ENCODE measurements around the gene PLOD2. TPM values are rescaled to one million over a fixed set of nuclear protein-coding genes. Genes with fewer than 3 reads are reported as not detected.
"Not testable (repeated sequence)": the region's sequence is repeated elsewhere in the genome, so short reads cannot be mapped to it uniquely, and the experiment has no call there.

Gene PLOD2
- total RNA-seq, 4 donors from 2014 or later = 4.4 to 11.6 (median 10.1) TPM

DNA sequence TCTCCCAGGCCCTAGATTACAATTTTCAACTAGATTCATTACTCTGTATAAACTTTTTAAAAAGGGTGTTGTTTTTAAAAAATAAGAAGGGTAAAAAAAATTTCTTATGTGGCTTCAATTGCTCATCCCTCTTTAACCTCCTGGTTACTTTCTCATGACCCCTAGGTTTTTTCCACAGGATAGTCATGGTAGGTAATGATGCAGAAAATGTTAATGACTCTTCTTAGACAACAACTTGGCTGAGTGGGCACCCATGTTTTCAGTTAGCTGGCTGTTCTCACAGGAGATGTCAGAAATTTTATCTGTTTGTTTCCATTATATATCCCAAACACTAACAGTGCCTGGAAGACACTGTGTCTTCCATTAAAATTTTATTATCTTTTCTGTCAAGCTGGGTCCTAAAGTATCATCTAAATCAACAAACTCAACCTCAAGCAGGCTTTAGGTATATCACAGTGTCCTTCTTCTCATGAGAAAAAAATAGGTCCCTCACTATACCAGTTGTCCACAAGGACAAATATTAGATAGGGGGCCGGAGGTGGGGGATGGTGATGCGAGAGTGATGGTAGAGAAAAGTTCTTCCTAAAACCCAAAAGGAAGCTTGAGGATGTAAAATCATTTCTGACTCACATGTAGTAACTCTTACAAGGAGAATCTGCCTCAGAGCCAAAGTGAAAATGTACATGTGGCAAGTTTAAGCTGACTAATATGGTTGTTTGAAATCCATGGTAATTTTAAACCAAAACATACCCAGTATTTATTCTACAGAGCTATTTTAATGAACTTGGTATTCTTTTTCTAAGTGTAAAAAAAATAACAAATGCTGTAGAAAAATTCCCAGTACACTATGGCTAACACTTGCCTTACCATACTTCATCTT is 43.3 kb downstream of the PLOD2 start:
- TF ChIP-seq CTCF (IDR thresholded peaks at IDR 0.05) (no peak), POLR2A (IDR thresholded peaks at IDR 0.05) (no peak)
- intact Hi-C loops (cut with DNase I; ENCODE audit: low total_unique reads) = no loop called here
- H3K4me3 ChIP-seq (ENCODE audit: low read depth, poor library complexity, severe bottlenecking) = no peak overlapping the region
- 97% methylated on average over 2 of the region's 2 CpGs for WGBS, 2 donors
- no peak for DNase-seq (ENCODE audit: low spot score in 2 of 2)

- WGBS, 2 donors = 85 to 92% methylated on average over 1 of the region's 1 CpG
Observed at GRCh38 chr3:146115619-146116018, 45.4 kb downstream of the PLOD2 start.

GRCh38 chr3:146113804-146114203 is 47.2 kb downstream of the PLOD2 start:
- DNase-seq (ENCODE audit: low spot score in 2 of 2); intact Hi-C loops (cut with DNase I; ENCODE audit: low total_unique reads); H3K4me3 ChIP-seq (ENCODE audit: low read depth, poor library complexity, severe bottlenecking): not testable (repeated sequence)
- WGBS, 2 donors = 88 to 93% methylated on average over 12 of the region's 12 CpGs

More at GRCh38 chr3:146115619-146116018, 45.4 kb downstream of the PLOD2 start:
- no peak overlapping the region for H3K4me3 ChIP-seq (ENCODE audit: low read depth, poor library complexity, severe bottlenecking)
- DNase-seq (ENCODE audit: low spot score in 2 of 2) = no peak
- TF ChIP-seq POLR2A (IDR thresholded peaks at IDR 0.05) (no peak), CTCF (IDR thresholded peaks at IDR 0.05) (no peak)
- intact Hi-C loops (cut with DNase I; ENCODE audit: low total_unique reads) = no loop called here

DNA sequence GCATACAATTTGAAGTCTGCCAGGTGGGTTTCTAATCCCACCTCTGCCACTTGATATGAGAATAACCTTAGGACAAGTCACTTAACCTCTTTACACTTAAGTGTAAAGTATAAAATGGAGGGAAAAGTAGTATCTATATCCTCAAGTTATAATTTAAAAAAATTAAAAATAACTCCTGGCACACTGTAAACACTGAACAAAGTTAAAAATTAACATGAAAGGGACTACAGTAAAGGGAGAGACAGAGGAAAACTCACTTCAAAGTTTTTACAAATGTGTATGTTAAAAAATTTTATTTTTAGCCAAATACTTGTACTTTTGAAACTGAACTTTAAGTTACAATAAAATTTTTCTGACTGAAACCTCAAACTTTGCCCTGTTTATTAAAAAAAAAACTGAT is 49.6 kb downstream of the PLOD2 start:
- TF ChIP-seq CTCF (IDR thresholded peaks at IDR 0.05) (no peak), POLR2A (IDR thresholded peaks at IDR 0.05) (no peak)
- no peak for DNase-seq (ENCODE audit: low spot score in 2 of 2)
- no peak overlapping the region for H3K4me3 ChIP-seq (ENCODE audit: low read depth, poor library complexity, severe bottlenecking)
- intact Hi-C loops (cut with DNase I; ENCODE audit: low total_unique reads) = no loop called here

- WGBS, 2 donors = 89 to 95% methylated on average over 1 of the region's 1 CpG
- no peak for DNase-seq (ENCODE audit: low spot score in 2 of 2)
- TF ChIP-seq CTCF (IDR thresholded peaks at IDR 0.05) = no peak
- TF ChIP-seq POLR2A (IDR thresholded peaks at IDR 0.05) = no peak
- no peak overlapping the region for H3K4me3 ChIP-seq (ENCODE audit: low read depth, poor library complexity, severe bottlenecking)
- intact Hi-C loops (cut with DNase I; ENCODE audit: low total_unique reads) = no loop called here
Observed at GRCh38 chr3:146110161-146110560, 50.8 kb downstream of the PLOD2 start.

GRCh38 chr3:146106986-146107385 is 54.0 kb downstream of the PLOD2 start:
- no peak overlapping the region for H3K4me3 ChIP-seq (ENCODE audit: low read depth, poor library complexity, severe bottlenecking)
- intact Hi-C loops (cut with DNase I; ENCODE audit: low total_unique reads) = no loop called here
- no peak for DNase-seq (ENCODE audit: low spot score in 2 of 2)
- WGBS, 2 donors = 65 to 69% methylated on average over 5 of the region's 5 CpGs
- no peak for TF ChIP-seq POLR2A (IDR thresholded peaks at IDR 0.05)
- no peak for TF ChIP-seq CTCF (IDR thresholded peaks at IDR 0.05)
